SK-N-SH (cell line): ENCODE measurements around the gene MOBP.

Experiments
- CTCF ChIP-seq: fragments of 200-600 bp; sonication (generic); IDR thresholded peaks from 2 replicates; pipeline ENCODE4 v1.6.1; 2017; ENCODE audit warnings: antibody characterized with exemption, mild to moderate bottlenecking, moderate library complexity
- EP300 ChIP-seq, 2 experiments: IDR thresholded peaks; 2 replicates each; pipeline versions ENCODE4 v1.4.0 to v1.6.1; 2012; ENCODE audit warnings: borderline replicate concordance in 1 of 2, low read depth in 1 of 2, low read length in 1 of 2
- GABPA ChIP-seq: IDR thresholded peaks from 2 replicates; pipeline ENCODE4 v1.4.0; 2012; ENCODE audit warnings: low read depth, mild to moderate bottlenecking
- IRF3 ChIP-seq: fragments of 150-350 bp; IDR thresholded peaks from 2 replicates; pipeline ENCODE4 v1.6.1; 2016; ENCODE audit warnings: mild to moderate bottlenecking, low read depth, low read length
- JUND ChIP-seq: IDR thresholded peaks from 2 replicates; pipeline ENCODE4 v1.4.0; 2012
- NFIC ChIP-seq: IDR thresholded peaks from 2 replicates; pipeline ENCODE4 v1.4.0; 2012; ENCODE audit warnings: borderline replicate concordance
- POLR2AphosphoS5 ChIP-seq: IDR thresholded peaks from 2 replicates; pipeline ENCODE4 v1.6.1; 2012; ENCODE audit warnings: low read depth, low read length
- USF2 ChIP-seq: fragments of 150-350 bp; IDR thresholded peaks from 2 replicates; pipeline ENCODE4 v1.6.1; 2017; ENCODE audit warnings: antibody characterized with exemption, low read length, low read depth, borderline replicate concordance

GRCh38 chr3:39528844-39529243, 61.4 kb downstream of the MOBP start:
- TF ChIP-seq CTCF (no peak), NFIC (no peak), IRF3 (no peak), EP300 (IDR thresholded peaks at IDR 0.05; ENCODE audit: borderline replicate concordance in 1 of 2, low read depth in 1 of 2, low read length in 1 of 2) (no peak), POLR2AphosphoS5 (no peak), GABPA (no peak), JUND (no peak), USF2 (no peak)
